Fibroblast of lung (primary cell): ENCODE measurements around the gene ZNF827. TPM values are rescaled to one million over a fixed set of nuclear protein-coding genes. Genes with fewer than 3 reads are reported as not detected.

Experiments used
- DNase-seq, 2 donors: peaks; one replicate each; pipeline versions ENCODE4 v3.0.0 to v3.0.0-alpha.2; 2010; ENCODE audit warnings: low read depth in 2 of 2
- H2AFZ ChIP-seq: 2 replicates; pipeline ENCODE4 v1.5.1; 2012; ENCODE audit warnings: low read length, control low read depth, inconsistent platforms
- H3K27ac ChIP-seq: 2 replicates; pipeline ENCODE4 v1.5.1; 2011; ENCODE audit warnings: low read length, control low read depth; ENCODE audit not compliant: insufficient read depth
- H3K27me3 ChIP-seq: 2 replicates; pipeline ENCODE4 v1.5.1; 2011; ENCODE audit warnings: mild to moderate bottlenecking, low read length; ENCODE audit not compliant: control insufficient read depth, insufficient read depth
- H3K36me3 ChIP-seq: 2 replicates; pipeline ENCODE4 v1.5.1; 2011; ENCODE audit warnings: low read length; ENCODE audit not compliant: control insufficient read depth, insufficient read depth
- H3K4me1 ChIP-seq: 2 replicates; pipeline ENCODE4 v1.5.1; 2011; ENCODE audit warnings: low read length; ENCODE audit not compliant: control insufficient read depth, insufficient read depth; ENCODE audit errors: extremely low read depth
- H3K4me2 ChIP-seq: 2 replicates; pipeline ENCODE4 v1.5.1; 2011; ENCODE audit warnings: low read length, control low read depth; ENCODE audit not compliant: insufficient read depth; ENCODE audit errors: extremely low read depth
- H3K4me3 ChIP-seq, 4 experiments: fragments of 200-600 bp in 1 of 4; sonication (generic) in 1 of 4; replicated peaks in 1 of 4; 2 replicates each; pipeline ENCODE4 v1.5.1; 2011 to 2016; ENCODE audit warnings: low read length in 4 of 4, low read depth in 3 of 4, mild to moderate bottlenecking in 3 of 4, control low read depth in 2 of 4, inconsistent platforms in 1 of 4, mixed read lengths in 1 of 4; ENCODE audit not compliant: insufficient read depth in 1 of 4; ENCODE audit errors: control extremely low read depth in 1 of 4
- H3K79me2 ChIP-seq: 2 replicates; pipeline ENCODE4 v1.5.1; 2012; ENCODE audit warnings: mild to moderate bottlenecking, low read length, inconsistent platforms; ENCODE audit not compliant: control insufficient read depth, insufficient read depth
- H3K9ac ChIP-seq: 2 replicates; pipeline ENCODE4 v1.5.1; 2011; ENCODE audit warnings: mild to moderate bottlenecking, low read length, control low read depth; ENCODE audit not compliant: insufficient read depth
- H3K9me3 ChIP-seq: 2 replicates; pipeline ENCODE4 v1.5.1; 2012; ENCODE audit warnings: low read depth, low read length; ENCODE audit not compliant: control insufficient read depth, insufficient read depth
- H4K20me1 ChIP-seq: 2 replicates; pipeline ENCODE4 v1.5.1; 2011; ENCODE audit warnings: low read length; ENCODE audit not compliant: control insufficient read depth, insufficient read depth; ENCODE audit errors: extremely low read depth
- CTCF ChIP-seq, 2 donors: IDR thresholded peaks in 1 of 2; conservative IDR thresholded peaks in 1 of 2; 1 replicate in 1 of 2; 2 replicates in 1 of 2; pipeline ENCODE4 v1.5.1; 2011 to 2012; ENCODE audit warnings: low read length in 2 of 2, control low read depth in 1 of 2, inconsistent platforms in 1 of 2, low read depth in 1 of 2, mild to moderate bottlenecking in 1 of 2
- EZH2 ChIP-seq: IDR thresholded peaks from 2 replicates; pipeline ENCODE4 v1.5.1; 2012; ENCODE audit warnings: low read length, control low read depth, mild to moderate bottlenecking; ENCODE audit errors: missing control alignments
- polyA plus RNA-seq, 2 donors: library from polyadenylated mRNA; depleted of rRNA in 1 of 2; stranded (reverse) in 1 of 2; unstranded in 1 of 2; fragments of >200 nt; gene quantifications; 2 replicates each; pipeline ENCODE4 v1.2.1, GENCODE V29; 2011 to 2012; ENCODE audit warnings: missing spikeins in 1 of 2
- total RNA-seq: library from RNA; depleted of rRNA; stranded (reverse); fragments of >200 nt; gene quantifications from 2 replicates; pipeline ENCODE4 v1.2.1, GENCODE V29; 2014

The ZNF827 gene
- total and polyA plus RNA-seq, 2 donors (not counting 1 experiment from before 2014, with no cell fraction given), result 5.8 to 7.1 TPM

GRCh38 chr4:145760176-145760575, 178.4 kb downstream of the ZNF827 start:
- peaks cover 2% of the 10 kb centered on the region for H3K36me3 ChIP-seq
- no peak overlapping the region for H2AFZ ChIP-seq
- no peaks in the 10 kb centered on the region for H4K20me1 ChIP-seq
- TF ChIP-seq CTCF (conservative IDR thresholded peaks at IDR 0.05 in 1 of 2, IDR thresholded peaks at IDR 0.05 in 1 of 2; ENCODE audit: low read depth in 1 of 2, low read length in 2 of 2), result no peak
- no peak for TF ChIP-seq EZH2
- no peaks in the 10 kb centered on the region for H3K79me2 ChIP-seq
- no peaks in the 10 kb centered on the region for H3K9me3 ChIP-seq
- no peaks in the 10 kb centered on the region for H3K27me3 ChIP-seq
- no peak for DNase-seq
- H3K4me1 ChIP-seq, result no peaks in the 10 kb centered on the region
- H3K4me2 ChIP-seq, result no peak overlapping the region
- H3K27ac ChIP-seq, result no peak overlapping the region
- no peak overlapping the region for H3K9ac ChIP-seq
- no peak overlapping the region for H3K4me3 ChIP-seq

GRCh38 chr4:145757188-145757587, 181.4 kb downstream of the ZNF827 start:
- no peaks in the 10 kb centered on the region for H3K4me1 ChIP-seq
- no peak overlapping the region for H3K4me3 ChIP-seq
- no peaks in the 10 kb centered on the region for H3K36me3 ChIP-seq
- no peak overlapping the region for H3K4me2 ChIP-seq
- no peak overlapping the region for H2AFZ ChIP-seq
- no peaks in the 10 kb centered on the region for H3K79me2 ChIP-seq
- no peak overlapping the region for H3K27ac ChIP-seq
- H3K27me3 ChIP-seq, result no peaks in the 10 kb centered on the region
- no peaks in the 10 kb centered on the region for H3K9me3 ChIP-seq
- H3K9ac ChIP-seq, result no peak overlapping the region
- no peak for TF ChIP-seq EZH2
- no peak for TF ChIP-seq CTCF (conservative IDR thresholded peaks at IDR 0.05 in 1 of 2, IDR thresholded peaks at IDR 0.05 in 1 of 2; ENCODE audit: low read depth in 1 of 2, low read length in 2 of 2)
- no peaks in the 10 kb centered on the region for H4K20me1 ChIP-seq
- no peak for DNase-seq

- no peak for TF ChIP-seq CTCF (conservative IDR thresholded peaks at IDR 0.05 in 1 of 2, IDR thresholded peaks at IDR 0.05 in 1 of 2; ENCODE audit: low read depth in 1 of 2, low read length in 2 of 2)
- no peak for TF ChIP-seq EZH2
- DNase-seq, result no peak
- H4K20me1 ChIP-seq, result no peaks in the 10 kb centered on the region
- H3K4me1 ChIP-seq, result no peaks in the 10 kb centered on the region
- H3K9ac ChIP-seq, result no peak overlapping the region
- no peak overlapping the region for H2AFZ ChIP-seq
- no peak overlapping the region for H3K27ac ChIP-seq
- no peaks in the 10 kb centered on the region for H3K27me3 ChIP-seq
- no peak overlapping the region for H3K4me2 ChIP-seq
- no peaks in the 10 kb centered on the region for H3K9me3 ChIP-seq
- no peak overlapping the region for H3K4me3 ChIP-seq
- H3K79me2 ChIP-seq, result no peaks in the 10 kb centered on the region
- no peaks in the 10 kb centered on the region for H3K36me3 ChIP-seq
These were observed 182.4 kb downstream of the ZNF827 start for GRCh38 chr4:145756244-145756643.
